GM23338 (cell line): ENCODE measurements around the gene ZNF836.

Source experiments
- CREB1 ChIP-seq: fragments of 250-450 bp; sonication (Bioruptor Pico); IDR thresholded peaks from 2 replicates; pipeline ENCODE4 v1.5.0; 2020; ENCODE audit warnings: low read depth, mild to moderate bottlenecking, moderate library complexity
- CTCF ChIP-seq, 2 experiments: fragments of 200-600 bp in 1 of 2; sonication (generic) in 1 of 2; conservative IDR thresholded peaks; 2 replicates each; pipeline versions ENCODE4 v1.5.1 to v1.6.1; 2016 to 2017; ENCODE audit warnings: antibody characterized with exemption in 2 of 2, low read depth in 2 of 2, mild to moderate bottlenecking in 2 of 2, moderate library complexity in 1 of 2
- ETS1 ChIP-seq: IDR thresholded peaks from 2 replicates; pipeline ENCODE4 v1.6.1; 2016; ENCODE audit warnings: antibody characterized with exemption
- EZH2 ChIP-seq: fragments of 200-600 bp; sonication (generic); IDR thresholded peaks from one replicate; pipeline ENCODE4 v1.8.0; 2017; ENCODE audit warnings: antibody characterized with exemption, mild to moderate bottlenecking, low read depth; ENCODE audit not compliant: unreplicated experiment
- EZH2phosphoT487 ChIP-seq: fragments of 200-600 bp; sonication (generic); IDR thresholded peaks from one replicate; pipeline ENCODE4 v1.8.1; 2018; ENCODE audit warnings: antibody characterized with exemption; ENCODE audit not compliant: unreplicated experiment
- JUNB ChIP-seq: IDR thresholded peaks from one replicate; pipeline ENCODE4 v1.6.1; 2016; ENCODE audit warnings: antibody characterized with exemption; ENCODE audit not compliant: unreplicated experiment
- POLR2AphosphoS5 ChIP-seq: IDR thresholded peaks from 2 replicates; pipeline ENCODE4 v1.6.1; 2016; ENCODE audit warnings: antibody characterized with exemption, low read depth
- REST ChIP-seq: IDR thresholded peaks from one replicate; pipeline ENCODE4 v1.6.1; 2018; ENCODE audit warnings: antibody characterized with exemption; ENCODE audit not compliant: unreplicated experiment
- ZNF114 ChIP-seq: fragments of 250-450 bp; sonication (Bioruptor Pico); IDR thresholded peaks from 2 replicates; pipeline ENCODE4 v1.5.0; 2020; ENCODE audit warnings: mild to moderate bottlenecking, moderate library complexity
- ZNF462 ChIP-seq: fragments of 250-450 bp; sonication (Bioruptor Pico); IDR thresholded peaks from 2 replicates; pipeline ENCODE4 v1.5.0; 2020; ENCODE audit warnings: mild to moderate bottlenecking, moderate library complexity

- TF ChIP-seq CTCF (conservative IDR thresholded peaks at IDR 0.05; ENCODE audit: low read depth in 2 of 2) (no peak), ETS1 (no peak), JUNB (no peak), EZH2 (no peak), ZNF462 (CRISPR knock-in tag) (no peak), POLR2AphosphoS5 (no peak), EZH2phosphoT487 (no peak), REST (no peak), CREB1 (CRISPR knock-in tag) (no peak), ZNF114 (CRISPR knock-in tag) (no peak)
Measured at GRCh38 chr19:52142001-52142595, 29.3 kb downstream of the ZNF836 start.
